ENCODE data around the gene CERS4. TPM values are rescaled to one million over a fixed set of nuclear protein-coding genes. Genes with fewer than 3 reads are reported as not detected.

Gene CERS4
- polyA plus RNA-seq, 1 of the 3 experiments (the other 2 are of a cell fraction), result 36.5 TPM

DNA sequence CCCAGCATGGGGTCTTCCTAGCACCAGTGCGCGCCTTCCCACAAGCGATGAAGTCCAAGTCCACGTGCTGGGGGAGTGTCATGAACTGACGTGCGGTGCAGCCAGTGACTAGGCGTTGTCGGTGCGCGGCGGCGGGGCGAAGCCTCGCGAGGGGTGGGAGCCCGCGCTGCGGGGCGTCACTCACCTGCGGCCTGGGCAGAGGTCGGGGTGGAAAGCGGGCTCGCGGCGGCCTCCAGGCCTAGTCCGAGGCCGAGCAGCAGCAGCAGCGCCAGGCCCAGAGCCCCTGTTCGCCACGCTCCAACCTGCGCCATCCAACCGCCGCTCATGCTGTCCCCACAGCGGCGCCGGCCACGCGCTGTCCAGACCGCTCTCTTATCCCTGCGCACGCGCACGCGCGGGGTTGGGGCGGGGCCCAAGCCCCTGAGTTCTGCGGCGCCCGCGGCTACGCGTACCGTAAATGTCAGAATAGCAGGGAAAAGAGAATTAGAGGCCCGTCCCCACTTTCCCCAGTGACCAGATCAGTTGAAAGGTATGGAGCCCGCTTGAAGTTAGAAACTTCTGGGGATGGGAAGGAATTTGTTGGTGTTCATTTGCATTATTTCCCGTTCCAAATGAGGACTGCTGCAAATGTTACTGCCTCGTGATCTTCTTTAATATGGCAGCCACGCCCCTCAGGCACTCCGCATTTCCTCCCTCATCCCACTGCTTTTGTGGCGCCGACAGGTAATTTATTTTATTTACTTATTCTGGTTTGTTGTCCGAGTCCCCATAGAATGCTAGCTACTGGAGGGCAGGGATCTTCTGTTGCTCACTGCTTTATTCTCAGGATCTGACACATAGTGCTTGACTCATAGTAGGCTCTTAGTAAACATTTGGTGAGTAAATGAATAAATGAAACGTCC, 99.0 kb downstream of the CERS4 start, which contains the start of gene CD320 (continued):
- TF ChIP-seq GATA2 (CRISPR knock-in tag; IDR thresholded peaks at IDR 0.05) (no peak), NRF1 (IDR thresholded peaks at IDR 0.05; ENCODE audit: low read depth, low read length) (peak; percentile 96), EZH2phosphoT487 (IDR thresholded peaks at IDR 0.05; ENCODE audit: borderline replicate concordance, low read depth) (no peak), POLR2AphosphoS5 (IDR thresholded peaks at IDR 0.05; ENCODE audit: low read depth, low read length) (peak; percentile 86), GABPA (IDR thresholded peaks at IDR 0.05; ENCODE audit: low read depth) (no peak), RCOR1 (IDR thresholded peaks at IDR 0.05; ENCODE audit: low read length) (no peak; the same call in 1 of the 2 replicates), TAF1 (IDR thresholded peaks at IDR 0.05; ENCODE audit: borderline replicate concordance, low read depth, low read length) (peak; percentile 12; the same call in 1 of the 2 replicates), FOXM1 (IDR thresholded peaks at IDR 0.05; ENCODE audit: low read depth) (no peak)
- TF ChIP-seq, protein P1, sequence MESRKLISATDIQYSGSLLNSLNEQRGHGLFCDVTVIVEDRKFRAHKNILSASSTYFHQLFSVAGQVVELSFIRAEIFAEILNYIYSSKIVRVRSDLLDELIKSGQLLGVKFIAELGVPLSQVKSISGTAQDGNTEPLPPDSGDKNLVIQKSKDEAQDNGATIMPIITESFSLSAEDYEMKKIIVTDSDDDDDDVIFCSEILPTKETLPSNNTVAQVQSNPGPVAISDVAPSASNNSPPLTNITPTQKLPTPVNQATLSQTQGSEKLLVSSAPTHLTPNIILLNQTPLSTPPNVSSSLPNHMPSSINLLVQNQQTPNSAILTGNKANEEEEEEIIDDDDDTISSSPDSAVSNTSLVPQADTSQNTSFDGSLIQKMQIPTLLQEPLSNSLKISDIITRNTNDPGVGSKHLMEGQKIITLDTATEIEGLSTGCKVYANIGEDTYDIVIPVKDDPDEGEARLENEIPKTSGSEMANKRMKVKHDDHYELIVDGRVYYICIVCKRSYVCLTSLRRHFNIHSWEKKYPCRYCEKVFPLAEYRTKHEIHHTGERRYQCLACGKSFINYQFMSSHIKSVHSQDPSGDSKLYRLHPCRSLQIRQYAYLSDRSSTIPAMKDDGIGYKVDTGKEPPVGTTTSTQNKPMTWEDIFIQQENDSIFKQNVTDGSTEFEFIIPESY (IDR thresholded peaks at IDR 0.05; ENCODE audit: borderline replicate concordance, low read depth), result peak; percentile 96
- TF ChIP-seq, protein P2, sequence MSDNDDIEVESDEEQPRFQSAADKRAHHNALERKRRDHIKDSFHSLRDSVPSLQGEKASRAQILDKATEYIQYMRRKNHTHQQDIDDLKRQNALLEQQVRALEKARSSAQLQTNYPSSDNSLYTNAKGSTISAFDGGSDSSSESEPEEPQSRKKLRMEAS (IDR thresholded peaks at IDR 0.05; ENCODE audit: low read depth), result peak; percentile 97

DNA sequence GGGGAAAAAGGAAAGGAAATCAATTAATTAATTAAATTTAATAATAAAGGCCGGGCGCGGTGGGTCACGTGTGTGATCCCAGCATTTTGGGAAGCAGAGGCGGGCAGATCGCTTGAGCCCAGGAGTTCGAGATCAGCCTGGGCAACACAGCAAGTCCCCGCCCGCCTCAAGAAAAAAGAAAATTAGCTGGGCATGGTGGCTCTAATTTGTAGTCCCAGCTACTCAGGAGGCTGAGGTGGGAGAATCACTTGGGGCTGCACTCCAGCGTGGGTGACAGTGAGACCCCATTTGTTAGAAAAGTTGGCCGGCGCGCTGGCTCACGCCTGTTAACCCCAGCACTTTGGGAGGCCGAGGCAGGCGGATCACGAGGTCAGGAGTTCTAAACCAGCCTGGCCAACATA, 99.7 kb downstream of the CERS4 start:
- Histone ChIP-seq H4K20me1 (ENCODE audit: insufficient read depth) (no peaks in the 10 kb centered on the region), H3K4me2 (peak overlapping the region; percentile 96; the same call in 1 of the 2 replicates), H2AFZ (ENCODE audit: low read depth) (0 out of 2 replicates have a peak overlapping the region, but pooled peaks have one; percentile 69), H3F3A (replicated peaks; ENCODE audit: insufficient read depth) (peaks cover 10% of the 10 kb centered on the region), H3K4me3 (ENCODE audit: low read depth in 2 of 2, low read length in 1 of 2) (peak overlapping the region; percentile 57 to 67), H3K9me2 (no peaks in the 10 kb centered on the region), H3K27me3 (ENCODE audit: insufficient read depth) (no peaks in the 10 kb centered on the region), H3K79me2 (ENCODE audit: insufficient read depth) (peaks cover 10% of the 10 kb centered on the region; the same call in 1 of the 2 replicates), H3K27ac (ENCODE audit: low read depth in 2 of 2, low read length in 1 of 2) (no peak overlapping the region; a peak in 2 of 4 replicates), H3K4me1 (ENCODE audit: control insufficient read depth in 1 of 2, insufficient read depth in 2 of 2, low read depth in 1 of 2, low read length in 1 of 2) (peaks cover 4 to 12% of the 10 kb centered on the region in 2 experiments; a peak in 2 of 4 replicates), H3K9me3 (no peaks in the 10 kb centered on the region), H3K9ac (no peak overlapping the region), H3K36me3 (replicated peaks in 1 of 2; ENCODE audit: control insufficient read depth in 1 of 2, insufficient read depth in 2 of 2, low read length in 1 of 2) (peaks cover 3 to 7% of the 10 kb centered on the region in 2 experiments)
- ChIA-PET POLR2A (interaction anchor here (0.9 kb wide), 1 partner anchor 12 kb away, joined by 3 read pairs; the partner anchor contains the start of genes NDUFA7 and RPS28), CTCF (no interaction called here)
- WGBS (ENCODE audit: low lambda C conversion rate), result 71% methylated on average over 17 of the region's 17 CpGs
- DNase-seq, result no peak
- TF ChIP-seq YY1 (IDR thresholded peaks at IDR 0.05; ENCODE audit: low read depth), result no peak
- TF ChIP-seq RXRA (IDR thresholded peaks at IDR 0.05; ENCODE audit: borderline replicate concordance, low read depth), result no peak
- TF ChIP-seq SMC3 (IDR thresholded peaks at IDR 0.05; ENCODE audit: low read depth, low read length), result no peak
- TF ChIP-seq RFX5 (IDR thresholded peaks at IDR 0.05; ENCODE audit: low read length), result no peak
- no peak for TF ChIP-seq CHD2 (IDR thresholded peaks at IDR 0.05; ENCODE audit: low read length, partially characterized antibody)
- TF ChIP-seq FOXJ3 (CRISPR knock-in tag; IDR thresholded peaks at IDR 0.05), result no peak
- TF ChIP-seq EZH2phosphoT487 (IDR thresholded peaks at IDR 0.05; ENCODE audit: borderline replicate concordance, low read depth), result no peak
- no peak for TF ChIP-seq SIN3A (IDR thresholded peaks at IDR 0.05; ENCODE audit: borderline replicate concordance, low read depth, low read length)
- TF ChIP-seq, protein P3, sequence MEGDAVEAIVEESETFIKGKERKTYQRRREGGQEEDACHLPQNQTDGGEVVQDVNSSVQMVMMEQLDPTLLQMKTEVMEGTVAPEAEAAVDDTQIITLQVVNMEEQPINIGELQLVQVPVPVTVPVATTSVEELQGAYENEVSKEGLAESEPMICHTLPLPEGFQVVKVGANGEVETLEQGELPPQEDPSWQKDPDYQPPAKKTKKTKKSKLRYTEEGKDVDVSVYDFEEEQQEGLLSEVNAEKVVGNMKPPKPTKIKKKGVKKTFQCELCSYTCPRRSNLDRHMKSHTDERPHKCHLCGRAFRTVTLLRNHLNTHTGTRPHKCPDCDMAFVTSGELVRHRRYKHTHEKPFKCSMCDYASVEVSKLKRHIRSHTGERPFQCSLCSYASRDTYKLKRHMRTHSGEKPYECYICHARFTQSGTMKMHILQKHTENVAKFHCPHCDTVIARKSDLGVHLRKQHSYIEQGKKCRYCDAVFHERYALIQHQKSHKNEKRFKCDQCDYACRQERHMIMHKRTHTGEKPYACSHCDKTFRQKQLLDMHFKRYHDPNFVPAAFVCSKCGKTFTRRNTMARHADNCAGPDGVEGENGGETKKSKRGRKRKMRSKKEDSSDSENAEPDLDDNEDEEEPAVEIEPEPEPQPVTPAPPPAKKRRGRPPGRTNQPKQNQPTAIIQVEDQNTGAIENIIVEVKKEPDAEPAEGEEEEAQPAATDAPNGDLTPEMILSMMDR (IDR thresholded peaks at IDR 0.05), result no peak
- TF ChIP-seq, protein P2 (IDR thresholded peaks at IDR 0.05; ENCODE audit: low read depth), result no peak
- no peak for TF ChIP-seq GABPA (IDR thresholded peaks at IDR 0.05; ENCODE audit: low read depth)
- no peak for TF ChIP-seq USF1 (IDR thresholded peaks at IDR 0.05; ENCODE audit: borderline replicate concordance, low read depth)
- TF ChIP-seq, protein P4, sequence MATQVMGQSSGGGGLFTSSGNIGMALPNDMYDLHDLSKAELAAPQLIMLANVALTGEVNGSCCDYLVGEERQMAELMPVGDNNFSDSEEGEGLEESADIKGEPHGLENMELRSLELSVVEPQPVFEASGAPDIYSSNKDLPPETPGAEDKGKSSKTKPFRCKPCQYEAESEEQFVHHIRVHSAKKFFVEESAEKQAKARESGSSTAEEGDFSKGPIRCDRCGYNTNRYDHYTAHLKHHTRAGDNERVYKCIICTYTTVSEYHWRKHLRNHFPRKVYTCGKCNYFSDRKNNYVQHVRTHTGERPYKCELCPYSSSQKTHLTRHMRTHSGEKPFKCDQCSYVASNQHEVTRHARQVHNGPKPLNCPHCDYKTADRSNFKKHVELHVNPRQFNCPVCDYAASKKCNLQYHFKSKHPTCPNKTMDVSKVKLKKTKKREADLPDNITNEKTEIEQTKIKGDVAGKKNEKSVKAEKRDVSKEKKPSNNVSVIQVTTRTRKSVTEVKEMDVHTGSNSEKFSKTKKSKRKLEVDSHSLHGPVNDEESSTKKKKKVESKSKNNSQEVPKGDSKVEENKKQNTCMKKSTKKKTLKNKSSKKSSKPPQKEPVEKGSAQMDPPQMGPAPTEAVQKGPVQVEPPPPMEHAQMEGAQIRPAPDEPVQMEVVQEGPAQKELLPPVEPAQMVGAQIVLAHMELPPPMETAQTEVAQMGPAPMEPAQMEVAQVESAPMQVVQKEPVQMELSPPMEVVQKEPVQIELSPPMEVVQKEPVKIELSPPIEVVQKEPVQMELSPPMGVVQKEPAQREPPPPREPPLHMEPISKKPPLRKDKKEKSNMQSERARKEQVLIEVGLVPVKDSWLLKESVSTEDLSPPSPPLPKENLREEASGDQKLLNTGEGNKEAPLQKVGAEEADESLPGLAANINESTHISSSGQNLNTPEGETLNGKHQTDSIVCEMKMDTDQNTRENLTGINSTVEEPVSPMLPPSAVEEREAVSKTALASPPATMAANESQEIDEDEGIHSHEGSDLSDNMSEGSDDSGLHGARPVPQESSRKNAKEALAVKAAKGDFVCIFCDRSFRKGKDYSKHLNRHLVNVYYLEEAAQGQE (IDR thresholded peaks at IDR 0.05; ENCODE audit: low read depth, low read length), result no peak
